ENCODE measurements around the gene C10orf95.

C10orf95 gene

GRCh38 chr10:102405632-102406031, 45.7 kb downstream of the C10orf95 start:
- CTCF ChIA-PET, result interaction anchor here (1.1 to 3.7 kb wide), 8 partner anchors 11 to 73 kb away, joined by 3 to 28 read pairs (median 6); partner anchors contain the start of genes FBXL15 and NFKB2
- Histone ChIP-seq H3K4me1 (ENCODE audit: control extremely low read depth in 1 of 4, control insufficient read depth in 4 of 4, insufficient read depth in 4 of 4, low read length in 3 of 4) (peaks cover 0 to 20% (median 17%) of the 10 kb centered on the region in 4 experiments), H3K27me3 (replicated peaks in 2 of 5; ENCODE audit: control insufficient read depth in 4 of 5, insufficient read depth in 5 of 5, low read length in 4 of 5) (peaks cover 0 to 24% (median 17%) of the 10 kb centered on the region in 5 experiments), H3K36me3 (ENCODE audit: control insufficient read depth in 4 of 4, insufficient read depth in 4 of 4, low read length in 3 of 4) (peaks cover 0 to 19% (median 9%) of the 10 kb centered on the region in 4 experiments), H3K27ac (ENCODE audit: insufficient read depth in 1 of 2, low read depth in 1 of 2, low read length in 2 of 2, poor library complexity in 1 of 2, severe bottlenecking in 2 of 2) (no peak overlapping the region), H3K4me3 (ENCODE audit: control insufficient read depth in 1 of 7, extremely low read depth in 1 of 7, insufficient read depth in 4 of 7, low read depth in 2 of 7, low read length in 6 of 7) (no peak overlapping the region), H3K9me3 (ENCODE audit: control extremely low read depth in 1 of 5, control insufficient read depth in 4 of 5, insufficient read depth in 2 of 5, low read depth in 1 of 5, low read length in 4 of 5) (no peaks in the 10 kb centered on the region)
- POLR2A ChIA-PET, result interaction anchor here (1.5 to 3.5 kb wide), 2 partner anchors 12 to 73 kb away, joined by 4 to 31 read pairs; no protein-coding TSS in a partner anchor
- WGBS (ENCODE audit: insufficient coverage), result 88% methylated on average over 4 of the region's 6 CpGs
- DNase-seq, result peak in 1 of 3 donors; percentile 34

GRCh38 chr10:102405108-102405571, 46.2 kb downstream of the C10orf95 start:
- 93% methylated on average over 13 of the region's 19 CpGs for WGBS (ENCODE audit: insufficient coverage)
- Histone ChIP-seq H3K9me3 (ENCODE audit: control extremely low read depth in 1 of 5, control insufficient read depth in 4 of 5, insufficient read depth in 2 of 5, low read depth in 1 of 5, low read length in 4 of 5) (no peaks in the 10 kb centered on the region), H3K4me1 (ENCODE audit: control extremely low read depth in 1 of 4, control insufficient read depth in 4 of 4, insufficient read depth in 4 of 4, low read length in 3 of 4) (peaks cover 0 to 15% (median 12%) of the 10 kb centered on the region in 4 experiments), H3K4me3 (ENCODE audit: control insufficient read depth in 1 of 7, extremely low read depth in 1 of 7, insufficient read depth in 4 of 7, low read depth in 2 of 7, low read length in 6 of 7) (no peak overlapping the region), H3K27me3 (replicated peaks in 2 of 5; ENCODE audit: control insufficient read depth in 4 of 5, insufficient read depth in 5 of 5, low read length in 4 of 5) (peaks cover 0 to 19% (median 14%) of the 10 kb centered on the region in 5 experiments), H3K27ac (ENCODE audit: insufficient read depth in 1 of 2, low read depth in 1 of 2, low read length in 2 of 2, poor library complexity in 1 of 2, severe bottlenecking in 2 of 2) (no peak overlapping the region), H3K36me3 (ENCODE audit: control insufficient read depth in 4 of 4, insufficient read depth in 4 of 4, low read length in 3 of 4) (peaks cover 0 to 23% (median 9%) of the 10 kb centered on the region in 4 experiments)
- ChIA-PET POLR2A (interaction anchor here (1.5 to 3.5 kb wide), 3 partner anchors 9 to 74 kb away, joined by 4 to 31 read pairs (median 6); partner anchors contain the start of gene NFKB2), CTCF (interaction anchor here (1.3 to 4.0 kb wide), 7 partner anchors 11 to 178 kb away, joined by 3 to 28 read pairs (median 12); partner anchors contain the start of gene NFKB2)
- DNase-seq, result peak in 1 of 3 donors; percentile 15

GRCh38 chr10:102404361-102405107, 46.8 kb downstream of the C10orf95 start:
- WGBS (ENCODE audit: insufficient coverage), result 95% methylated on average over 15 of the region's 17 CpGs
- DNase-seq, result peak in 1 of 3 donors; percentile 19
- no peaks in the 10 kb centered on the region for H3K9me3 ChIP-seq (ENCODE audit: control extremely low read depth in 1 of 5, control insufficient read depth in 4 of 5, insufficient read depth in 2 of 5, low read depth in 1 of 5, low read length in 4 of 5)
- ChIA-PET CTCF (interaction anchor here (1.3 to 4.0 kb wide), 12 partner anchors 8 to 179 kb away, joined by 3 to 28 read pairs (median 8); partner anchors contain the start of genes C10orf95, NFKB2 and PSD), POLR2A (interaction anchor here (1.0 to 3.5 kb wide), 4 partner anchors 9 to 75 kb away, joined by 3 to 31 read pairs (median 5); partner anchors contain the start of genes FBXL15 and NFKB2)
- no peak overlapping the region for H3K27ac ChIP-seq (ENCODE audit: insufficient read depth in 1 of 2, low read depth in 1 of 2, low read length in 2 of 2, poor library complexity in 1 of 2, severe bottlenecking in 2 of 2)
- peaks cover 0 to 14% (median 12%) of the 10 kb centered on the region in 4 experiments for H3K4me1 ChIP-seq (ENCODE audit: control extremely low read depth in 1 of 4, control insufficient read depth in 4 of 4, insufficient read depth in 4 of 4, low read length in 3 of 4)
- no peak overlapping the region for H3K4me3 ChIP-seq (ENCODE audit: control insufficient read depth in 1 of 7, extremely low read depth in 1 of 7, insufficient read depth in 4 of 7, low read depth in 2 of 7, low read length in 6 of 7)
- H3K36me3 ChIP-seq (ENCODE audit: control insufficient read depth in 4 of 4, insufficient read depth in 4 of 4, low read length in 3 of 4), result peaks cover 0 to 24% (median 9%) of the 10 kb centered on the region in 4 experiments
- H3K27me3 ChIP-seq (replicated peaks in 2 of 5; ENCODE audit: control insufficient read depth in 4 of 5, insufficient read depth in 5 of 5, low read length in 4 of 5), result peaks cover 0 to 13% (median 9%) of the 10 kb centered on the region in 5 experiments

DNA sequence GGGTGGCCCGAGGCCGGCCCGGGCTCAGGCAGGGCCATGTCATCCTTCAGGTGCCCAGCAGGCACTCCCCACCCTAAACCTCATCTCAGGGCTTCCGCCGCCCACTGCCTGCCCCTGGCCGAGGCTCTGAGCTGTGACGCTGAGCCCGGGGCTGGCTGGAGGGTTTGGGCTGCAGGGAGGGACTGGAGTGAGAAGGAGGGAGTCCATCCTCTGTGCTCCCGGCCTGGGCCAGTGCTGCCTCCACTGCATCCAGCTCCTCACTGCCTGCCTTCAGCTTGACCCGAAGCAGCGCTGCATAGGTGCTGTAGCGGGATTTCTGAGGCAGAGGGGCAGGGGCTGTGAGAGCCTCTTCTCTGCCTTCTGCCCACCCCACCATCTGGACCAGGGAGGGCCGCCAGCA, 48.2 kb downstream of the C10orf95 start:
- 97% methylated on average over 13 of the region's 13 CpGs for WGBS (ENCODE audit: insufficient coverage)
- no peak overlapping the region for H3K27ac ChIP-seq (ENCODE audit: insufficient read depth in 1 of 2, low read depth in 1 of 2, low read length in 2 of 2, poor library complexity in 1 of 2, severe bottlenecking in 2 of 2)
- peaks cover 0 to 6% (median 3%) of the 10 kb centered on the region in 5 experiments for H3K27me3 ChIP-seq (replicated peaks in 2 of 5; ENCODE audit: control insufficient read depth in 4 of 5, insufficient read depth in 5 of 5, low read length in 4 of 5)
- H3K9me3 ChIP-seq (ENCODE audit: control extremely low read depth in 1 of 5, control insufficient read depth in 4 of 5, insufficient read depth in 2 of 5, low read depth in 1 of 5, low read length in 4 of 5), result no peaks in the 10 kb centered on the region
- ChIA-PET CTCF (interaction anchor here (1.1 to 4.0 kb wide), 11 partner anchors 9 to 180 kb away, joined by 3 to 28 read pairs (median 7); partner anchors contain the start of genes C10orf95, ELOVL3, NFKB2 and PSD), POLR2A (interaction anchor here (0.9 to 3.5 kb wide), 3 partner anchors 9 to 180 kb away, joined by 3 to 31 read pairs (median 3); partner anchors contain the start of gene FBXL15)
- H3K4me1 ChIP-seq (ENCODE audit: control extremely low read depth in 1 of 4, control insufficient read depth in 4 of 4, insufficient read depth in 4 of 4, low read length in 3 of 4), result peaks cover 0 to 15% (median 9%) of the 10 kb centered on the region in 4 experiments
- no peak overlapping the region for H3K4me3 ChIP-seq (ENCODE audit: control insufficient read depth in 1 of 7, extremely low read depth in 1 of 7, insufficient read depth in 4 of 7, low read depth in 2 of 7, low read length in 6 of 7)
- H3K36me3 ChIP-seq (ENCODE audit: control insufficient read depth in 4 of 4, insufficient read depth in 4 of 4, low read length in 3 of 4), result peaks cover 0 to 24% (median 11%) of the 10 kb centered on the region in 4 experiments
- DNase-seq, result no peak

GRCh38 chr10:102402512-102402896, 48.8 kb downstream of the C10orf95 start:
- H3K27me3 ChIP-seq (replicated peaks in 2 of 5; ENCODE audit: control insufficient read depth in 4 of 5, insufficient read depth in 5 of 5, low read length in 4 of 5), result peaks cover 0 to 4% (median 0%) of the 10 kb centered on the region in 5 experiments
- no peak overlapping the region for H3K4me3 ChIP-seq (ENCODE audit: control insufficient read depth in 1 of 7, extremely low read depth in 1 of 7, insufficient read depth in 4 of 7, low read depth in 2 of 7, low read length in 6 of 7)
- no peak for DNase-seq
- ChIA-PET POLR2A (interaction anchor here (3.5 kb wide), 1 partner anchor 9 kb away, joined by 31 read pairs; no protein-coding TSS in a partner anchor), CTCF (interaction anchor here (1.0 to 4.0 kb wide), 9 partner anchors 8 to 181 kb away, joined by 3 to 28 read pairs (median 7); partner anchors contain the start of genes C10orf95, ELOVL3, NFKB2 and PSD)
- WGBS (ENCODE audit: insufficient coverage), result 100% methylated on average over 4 of the region's 5 CpGs
- peaks cover 0 to 15% (median 9%) of the 10 kb centered on the region in 4 experiments for H3K4me1 ChIP-seq (ENCODE audit: control extremely low read depth in 1 of 4, control insufficient read depth in 4 of 4, insufficient read depth in 4 of 4, low read length in 3 of 4)
- peaks cover 0 to 26% (median 15%) of the 10 kb centered on the region in 4 experiments for H3K36me3 ChIP-seq (ENCODE audit: control insufficient read depth in 4 of 4, insufficient read depth in 4 of 4, low read length in 3 of 4)
- no peak overlapping the region for H3K27ac ChIP-seq (ENCODE audit: insufficient read depth in 1 of 2, low read depth in 1 of 2, low read length in 2 of 2, poor library complexity in 1 of 2, severe bottlenecking in 2 of 2)
- no peaks in the 10 kb centered on the region for H3K9me3 ChIP-seq (ENCODE audit: control extremely low read depth in 1 of 5, control insufficient read depth in 4 of 5, insufficient read depth in 2 of 5, low read depth in 1 of 5, low read length in 4 of 5)

- H3K9me3 ChIP-seq (ENCODE audit: control extremely low read depth in 1 of 5, control insufficient read depth in 4 of 5, insufficient read depth in 2 of 5, low read depth in 1 of 5, low read length in 4 of 5), result no peaks in the 10 kb centered on the region
- DNase-seq, result peak in 1 of 3 donors; percentile 9
- ChIA-PET CTCF (interaction anchor here (1.0 to 6.7 kb wide), 7 partner anchors 8 to 181 kb away, joined by 3 to 45 read pairs (median 16); partner anchors contain the start of gene FBXL15), POLR2A (interaction anchor here (1.8 kb wide), 1 partner anchor 14 kb away, joined by 4 read pairs; no protein-coding TSS in a partner anchor)
- H3K4me1 ChIP-seq (ENCODE audit: control extremely low read depth in 1 of 4, control insufficient read depth in 4 of 4, insufficient read depth in 4 of 4, low read length in 3 of 4), result peaks cover 0 to 15% (median 9%) of the 10 kb centered on the region in 4 experiments
- H3K27me3 ChIP-seq (replicated peaks in 2 of 5; ENCODE audit: control insufficient read depth in 4 of 5, insufficient read depth in 5 of 5, low read length in 4 of 5), result no peaks in the 10 kb centered on the region
- WGBS (ENCODE audit: insufficient coverage), result 98% methylated on average over 13 of the region's 18 CpGs
- H3K27ac ChIP-seq (ENCODE audit: insufficient read depth in 1 of 2, low read depth in 1 of 2, low read length in 2 of 2, poor library complexity in 1 of 2, severe bottlenecking in 2 of 2), result no peak overlapping the region
- no peak overlapping the region for H3K4me3 ChIP-seq (ENCODE audit: control insufficient read depth in 1 of 7, extremely low read depth in 1 of 7, insufficient read depth in 4 of 7, low read depth in 2 of 7, low read length in 6 of 7)
- H3K36me3 ChIP-seq (ENCODE audit: control insufficient read depth in 4 of 4, insufficient read depth in 4 of 4, low read length in 3 of 4), result peaks cover 0 to 30% (median 17%) of the 10 kb centered on the region in 4 experiments
Observed at GRCh38 chr10:102401735-102402511, 49.4 kb downstream of the C10orf95 start.

Data from common myeloid progenitor, CD34-positive (primary cell).